HG03064 (cell line): ENCODE results near the gene CDC25A.

Source experiments
- ATAC-seq: cut with Tn5 transposase; IDR thresholded peaks from one replicate; pipeline ENCODE4 v1.9.1; 2021; ENCODE audit warnings: low read depth; ENCODE audit not compliant: unreplicated experiment

The CDC25A gene

DNA sequence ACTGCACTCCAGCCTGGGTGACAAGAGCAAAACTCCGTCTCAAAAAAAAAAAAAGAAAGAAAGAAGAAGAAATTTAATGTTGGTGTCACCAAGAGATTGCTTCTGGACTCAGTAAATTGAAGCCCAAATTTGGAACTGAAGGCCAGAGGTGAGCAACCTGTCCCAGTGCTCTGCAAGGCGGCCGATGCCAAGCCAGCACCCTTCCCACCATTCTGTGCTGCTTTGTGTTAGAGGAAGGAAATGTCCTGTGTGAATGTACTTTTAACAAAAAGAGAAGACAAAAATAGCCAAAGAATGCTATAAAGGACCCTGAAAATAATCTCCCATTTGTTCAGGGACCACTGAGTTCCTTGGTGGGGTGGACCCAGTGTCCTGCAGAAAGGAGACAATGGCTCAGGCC lies 44.6 kb downstream of the CDC25A start:
- ATAC-seq: no peak

DNA sequence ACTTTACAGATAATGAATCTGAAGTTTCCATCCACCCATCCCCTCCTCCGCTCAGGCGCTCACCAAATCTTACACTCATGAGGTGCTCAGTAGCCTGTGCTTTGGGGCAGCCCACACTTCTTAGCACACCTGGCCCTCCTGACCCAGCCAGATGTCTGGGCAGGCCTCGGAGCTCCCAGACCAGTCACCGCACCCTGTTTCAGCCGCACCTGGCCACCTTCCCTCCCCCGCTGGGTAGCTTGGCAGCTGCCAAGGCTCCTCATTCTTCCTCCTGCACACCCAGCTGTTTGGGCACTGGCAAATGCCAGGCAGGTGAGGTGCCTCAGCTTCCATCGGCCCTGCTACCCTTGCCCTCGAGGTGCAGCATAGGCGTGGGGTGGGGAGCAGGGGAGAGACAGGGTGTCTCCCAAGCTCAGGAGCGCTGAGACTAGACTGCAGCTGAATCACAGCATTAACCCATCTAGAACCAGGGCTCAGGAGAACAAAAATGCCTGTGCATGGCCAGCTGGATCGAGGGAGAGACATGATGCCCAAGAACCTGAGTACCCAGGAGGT lies 45.8 kb downstream of the CDC25A start:
- ATAC-seq: no peak

DNA sequence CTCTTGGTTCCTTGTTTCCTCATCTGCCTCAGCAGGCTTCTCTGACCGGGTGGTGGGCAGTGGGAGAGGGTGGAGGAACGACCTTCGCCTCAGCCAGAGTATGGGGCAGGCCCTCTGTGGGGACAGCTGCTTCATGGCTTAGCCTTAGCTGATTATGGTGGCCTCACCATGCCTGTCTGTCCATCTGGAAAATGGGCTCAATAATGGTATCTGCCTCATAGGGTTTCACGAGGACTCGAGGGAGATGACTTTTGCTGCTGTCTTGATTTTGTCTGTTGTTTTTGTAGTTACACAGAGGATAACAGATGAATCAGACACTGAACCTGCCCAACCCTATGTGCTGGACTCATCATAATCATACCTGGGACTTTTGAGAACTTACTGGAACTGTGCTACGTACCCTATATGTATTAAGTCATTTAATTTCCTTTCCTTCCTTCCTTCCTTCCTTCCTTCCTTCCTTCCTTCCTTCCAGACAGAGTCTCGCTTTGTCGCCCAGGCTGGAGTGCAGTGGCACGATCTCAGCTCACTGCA lies 46.5 kb downstream of the CDC25A start:
- no peak for ATAC-seq

DNA sequence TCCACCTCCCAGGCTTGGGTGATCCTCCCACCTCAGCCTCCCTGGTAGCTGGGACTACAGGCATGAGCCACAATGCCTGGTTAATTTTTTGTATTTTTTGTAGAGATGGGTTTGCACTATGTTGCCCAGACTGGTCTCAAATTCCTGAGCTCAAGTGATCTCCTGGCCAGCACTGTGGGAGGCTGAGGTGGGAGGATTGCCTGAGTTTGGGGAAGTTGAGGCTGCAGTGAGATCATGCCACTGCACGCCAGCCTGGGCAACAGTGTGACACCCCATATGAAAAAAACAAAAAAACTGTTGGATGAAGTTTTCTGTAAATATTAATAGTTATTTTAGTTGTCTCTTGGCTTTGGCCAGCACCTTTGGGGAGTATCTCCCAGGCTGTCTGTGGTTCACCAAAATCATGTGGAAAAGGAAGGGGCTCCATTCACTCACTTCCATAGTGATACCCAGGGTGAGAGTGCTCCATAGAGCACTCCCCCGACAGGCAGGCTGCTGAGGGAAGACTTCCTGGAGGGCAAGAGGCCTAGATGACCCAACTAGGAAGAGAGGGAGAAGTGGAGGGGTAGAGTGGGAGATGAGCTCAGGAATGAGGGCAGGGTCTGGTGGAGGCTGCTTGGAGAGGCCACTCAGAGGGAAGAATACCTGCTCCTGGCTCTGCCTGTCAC lies 47.1 kb downstream of the CDC25A start:
- ATAC-seq: no peak

DNA sequence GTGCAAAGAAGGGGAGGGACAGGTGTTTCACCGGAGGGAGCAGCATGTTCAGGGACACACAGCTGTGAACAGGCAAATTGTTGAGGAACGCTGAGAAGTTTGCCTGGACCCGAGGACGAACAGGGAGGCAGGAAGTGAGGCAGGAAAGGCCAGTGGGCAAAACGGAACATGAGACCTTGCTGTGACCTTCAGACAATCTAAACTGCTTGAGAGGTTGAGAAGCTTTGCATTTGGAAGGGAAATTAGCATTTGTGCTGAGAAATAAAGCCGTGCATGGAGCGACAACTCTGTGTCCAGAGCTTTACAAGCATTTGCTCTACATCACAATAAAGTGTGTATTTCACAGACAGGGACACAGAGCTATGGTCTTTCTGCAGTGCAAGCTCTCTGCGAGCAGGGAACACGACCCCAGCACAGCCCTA lies 47.9 kb downstream of the CDC25A start:
- ATAC-seq: no peak

- ATAC-seq: no peak
Observed at GRCh38 chr3:48137425-48137999, 50.7 kb downstream of the CDC25A start.

GRCh38 chr3:48135552-48136495 lies 52.4 kb downstream of the CDC25A start:
- no peak for ATAC-seq

DNA sequence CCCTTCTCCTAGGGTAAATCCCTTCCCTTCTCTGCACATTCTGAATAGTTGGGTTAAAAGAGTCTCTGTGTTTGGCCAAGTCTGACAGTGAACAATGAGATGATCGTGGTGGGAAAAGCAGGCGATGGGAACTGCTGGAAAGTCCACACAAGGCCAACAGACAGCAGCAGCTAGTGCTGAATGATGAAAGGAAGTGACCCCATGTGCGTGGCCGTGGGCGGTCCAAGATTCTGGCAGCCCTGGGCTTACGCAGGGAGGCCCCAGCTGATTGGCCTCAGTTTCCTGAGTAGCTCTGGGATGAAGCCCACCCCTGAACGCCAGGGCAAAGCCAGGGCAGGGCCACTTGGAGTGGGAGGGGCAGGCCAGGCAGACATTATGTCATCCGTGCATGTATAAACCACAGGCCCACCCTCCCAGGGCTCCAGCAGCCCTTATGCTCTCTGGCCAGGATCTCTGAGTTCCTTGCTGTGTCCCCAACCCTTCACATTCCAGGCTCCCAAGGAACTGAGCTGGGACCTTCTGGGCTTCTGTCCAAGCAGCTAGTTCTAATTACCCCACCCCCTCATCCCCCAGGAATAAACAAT lies 57.8 kb downstream of the CDC25A start:
- ATAC-seq: no peak

- ATAC-seq: no peak
Observed at GRCh38 chr3:48129921-48130320, 58.3 kb downstream of the CDC25A start.

- ATAC-seq: no peak
Observed at GRCh38 chr3:48128774-48129173, 59.4 kb downstream of the CDC25A start.

- no peak for ATAC-seq
Observed at GRCh38 chr3:48125886-48126622, 62.2 kb downstream of the CDC25A start.

DNA sequence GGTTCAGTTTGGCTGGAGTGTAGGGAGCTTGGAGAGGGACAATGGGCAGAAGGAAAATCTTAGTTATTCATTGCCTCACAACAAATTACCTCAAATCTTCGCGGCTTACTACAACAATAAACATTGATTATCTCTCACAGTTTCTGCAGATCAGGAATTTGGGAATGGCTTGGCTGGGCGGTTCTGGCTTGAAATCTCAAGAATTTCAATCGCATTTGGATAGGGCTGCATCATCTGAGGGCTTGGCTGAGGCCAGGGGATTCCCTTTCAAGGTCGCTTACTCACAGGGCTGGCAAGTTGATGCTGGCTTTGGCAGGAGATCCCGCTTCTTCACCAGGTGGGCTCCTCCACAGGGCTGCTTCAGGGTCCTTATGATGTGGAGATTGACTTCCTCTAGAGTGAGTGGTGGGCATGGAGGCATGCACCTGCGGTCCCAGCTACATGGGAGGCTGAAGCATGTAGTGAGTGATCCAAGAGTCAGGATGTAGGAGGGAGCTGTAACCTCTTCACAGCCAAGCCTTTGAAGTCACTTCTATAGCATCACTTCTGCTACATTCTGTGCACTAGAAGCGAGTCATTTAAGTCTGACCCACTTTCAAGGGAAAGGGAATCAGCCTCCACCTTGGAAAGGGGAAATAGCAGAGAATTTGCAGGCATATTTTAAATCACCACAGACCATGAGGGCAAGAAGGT lies 63.1 kb downstream of the CDC25A start:
- no peak for ATAC-seq

- no peak for ATAC-seq
Observed at GRCh38 chr3:48123346-48123745, 64.9 kb downstream of the CDC25A start.

- no peak for ATAC-seq
Observed at GRCh38 chr3:48122504-48122903, 65.7 kb downstream of the CDC25A start.

- no peak for ATAC-seq
Observed at GRCh38 chr3:48120223-48120622, 68.0 kb downstream of the CDC25A start.

DNA sequence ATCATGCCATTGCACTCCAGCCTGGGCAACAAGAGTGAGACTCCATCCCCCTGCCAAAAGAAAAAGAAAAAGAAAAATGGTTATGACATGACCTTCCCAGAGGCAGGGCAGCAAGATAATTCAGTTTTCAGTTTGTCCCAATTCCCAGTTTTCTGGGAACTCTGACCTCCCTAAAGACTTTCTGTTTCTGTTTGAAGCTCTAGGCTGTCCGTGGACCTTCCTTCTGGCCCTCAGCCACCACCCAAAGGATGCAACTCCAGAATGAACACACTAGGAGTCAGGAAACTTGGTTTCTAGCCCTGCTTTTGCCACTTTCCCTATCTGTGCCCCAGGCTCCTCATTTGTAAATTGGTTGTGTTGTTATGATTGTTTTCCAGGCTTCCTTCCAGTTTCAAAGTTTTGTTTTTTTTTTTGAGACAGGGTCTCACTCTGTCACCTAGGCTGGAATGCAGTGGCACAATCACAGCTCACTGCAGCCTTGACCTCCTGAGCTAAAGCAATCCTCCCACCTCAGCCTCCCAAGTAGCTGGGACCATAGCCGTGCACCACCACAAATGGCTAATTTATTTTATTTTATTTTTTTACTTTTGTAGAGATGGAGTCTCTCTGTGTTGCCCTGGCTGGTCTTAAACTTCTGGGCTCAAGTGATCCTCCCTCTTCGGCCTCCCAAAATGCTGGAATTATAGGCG lies 68.6 kb downstream of the CDC25A start:
- no peak for ATAC-seq

GRCh38 chr3:48118928-48119327 lies 69.3 kb downstream of the CDC25A start:
- ATAC-seq: no peak

DNA sequence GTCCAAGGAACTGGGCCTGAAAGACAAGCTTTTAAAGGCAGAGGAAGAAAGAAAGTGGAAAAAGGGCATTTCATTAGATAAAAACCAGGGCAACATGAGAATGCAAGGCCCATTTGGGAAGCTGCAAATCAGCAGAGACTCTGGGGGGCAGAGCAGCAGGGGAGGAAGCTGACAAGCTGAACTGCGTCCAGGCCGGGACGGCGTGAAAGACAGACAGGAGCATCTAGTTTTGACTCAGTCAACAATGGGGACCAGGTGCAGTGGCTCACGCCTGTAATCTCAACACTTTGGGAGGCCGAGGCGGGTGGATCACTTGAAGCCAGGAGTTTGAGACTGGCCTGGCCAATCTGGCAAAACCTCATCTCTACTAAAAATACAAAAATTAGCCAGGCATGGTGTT lies 69.9 kb downstream of the CDC25A start:
- no peak for ATAC-seq

- peak; percentile 28 for ATAC-seq
Observed at GRCh38 chr3:48112813-48113212, 75.4 kb downstream of the CDC25A start.
